Memory B cell (primary cell): Measurements from ENCODE around the gene WDR36.

Experiments
- ATAC-seq: fragments of 150-1000 bp; cut with Tn5 transposase; 2 replicates; pipeline ENCODE4 v1.10.0; 2021; ENCODE audit warnings: low read depth, mild to moderate bottlenecking, moderate library complexity
- DNase-seq, 2 donors: peaks; one replicate each; pipeline ENCODE4 v3.0.0; 2022; ENCODE audit warnings: low spot score in 2 of 2
- H3K27ac Mint-ChIP-seq: one replicate; pipeline ENCODE4 v1.8.0; 2022; ENCODE audit warnings: mild to moderate bottlenecking, moderate library complexity, mixed read lengths
- H3K27me3 Mint-ChIP-seq: one replicate; pipeline ENCODE4 v1.8.0; 2022; ENCODE audit warnings: mixed read lengths
- H3K36me3 Mint-ChIP-seq: one replicate; pipeline ENCODE4 v1.8.0; 2022; ENCODE audit warnings: mild to moderate bottlenecking, mixed read lengths
- H3K4me1 Mint-ChIP-seq: one replicate; pipeline ENCODE4 v1.8.0; 2022; ENCODE audit warnings: mixed read lengths
- H3K4me3 Mint-ChIP-seq: one replicate; pipeline ENCODE4 v1.8.0; 2022; ENCODE audit warnings: mild to moderate bottlenecking, moderate library complexity, mixed read lengths
- H3K9me3 Mint-ChIP-seq: one replicate; pipeline ENCODE4 v1.8.0; 2022; ENCODE audit warnings: mixed read lengths

The WDR36 gene

DNA sequence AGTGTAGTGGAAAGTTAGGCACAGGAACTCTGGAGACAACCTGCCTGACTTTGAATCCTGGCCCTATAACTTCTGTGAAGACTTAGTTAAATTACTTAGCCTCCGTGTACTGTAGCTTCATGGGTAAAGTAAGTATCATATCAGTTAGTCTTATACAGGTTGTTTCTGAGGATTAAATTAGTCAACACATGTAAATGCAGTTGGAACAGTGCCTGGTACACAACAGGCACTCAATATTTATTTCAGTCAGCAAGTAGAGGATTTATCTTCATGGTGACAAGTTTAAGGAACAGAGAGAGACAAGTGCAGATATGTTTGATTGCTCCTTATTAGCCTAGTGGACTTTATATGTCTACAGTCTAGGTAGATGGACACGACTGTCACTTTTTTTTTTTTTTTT lies 17.9 kb upstream of the WDR36 start:
- Mint-ChIP-seq H3K36me3 (no peaks in the 10 kb centered on the region), H3K9me3 (no peaks in the 10 kb centered on the region), H3K4me3 (no peak overlapping the region), H3K4me1 (peaks cover 6% of the 10 kb centered on the region), H3K27ac (no peak overlapping the region), H3K27me3 (peaks cover 32% of the 10 kb centered on the region)
- DNase-seq (no peak), ATAC-seq (no peak)

DNA sequence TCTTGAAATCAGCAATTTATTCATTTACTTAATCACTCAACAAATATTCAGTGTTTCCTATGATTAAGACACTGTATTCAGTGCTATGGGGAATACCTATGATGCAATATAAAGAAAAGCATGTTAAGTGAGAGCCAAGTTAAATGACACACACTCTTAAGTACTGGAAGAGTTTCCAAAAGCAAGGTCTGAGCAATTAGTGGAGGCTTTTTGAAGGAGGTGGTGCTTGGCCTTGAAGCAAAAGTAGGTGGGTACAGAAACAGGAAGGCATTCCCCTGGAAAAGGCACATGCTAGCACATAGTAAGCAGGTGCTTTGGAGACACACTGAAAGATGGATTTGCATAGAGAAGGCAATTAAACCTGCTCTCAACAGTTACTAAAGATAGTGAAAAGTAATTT lies 16.6 kb upstream of the WDR36 start:
- Mint-ChIP-seq H3K9me3 (no peaks in the 10 kb centered on the region), H3K4me1 (peaks cover 6% of the 10 kb centered on the region), H3K27ac (no peak overlapping the region), H3K27me3 (peaks cover 32% of the 10 kb centered on the region), H3K36me3 (no peaks in the 10 kb centered on the region), H3K4me3 (no peak overlapping the region)
- ATAC-seq (no peak), DNase-seq (no peak)

DNA sequence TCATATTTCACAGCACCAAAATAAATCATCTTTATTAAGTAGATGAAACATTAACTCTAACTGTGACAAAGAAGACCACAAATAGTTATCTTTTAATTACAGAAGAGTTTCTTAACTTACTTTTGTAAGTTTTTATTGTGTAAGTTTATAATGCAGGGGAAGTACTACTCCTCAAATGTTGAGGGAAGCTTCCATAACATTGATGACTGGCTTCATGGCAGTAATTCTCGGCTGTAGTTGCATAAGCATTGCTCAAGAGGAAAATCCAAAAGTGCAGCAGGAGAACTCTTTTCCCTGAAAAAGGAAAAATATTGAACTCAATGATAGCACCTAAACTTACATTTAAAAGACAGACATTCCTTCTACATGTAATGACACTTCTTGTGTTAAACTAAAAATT lies 16.1 kb upstream of the WDR36 start:
- peaks cover 31% of the 10 kb centered on the region for H3K27me3 Mint-ChIP-seq
- no peaks in the 10 kb centered on the region for H3K36me3 Mint-ChIP-seq
- ATAC-seq (no peak), DNase-seq (no peak)
- peaks cover 6% of the 10 kb centered on the region for H3K4me1 Mint-ChIP-seq
- H3K9me3 Mint-ChIP-seq = no peaks in the 10 kb centered on the region
- no peak overlapping the region for H3K27ac Mint-ChIP-seq
- no peak overlapping the region for H3K4me3 Mint-ChIP-seq

DNA sequence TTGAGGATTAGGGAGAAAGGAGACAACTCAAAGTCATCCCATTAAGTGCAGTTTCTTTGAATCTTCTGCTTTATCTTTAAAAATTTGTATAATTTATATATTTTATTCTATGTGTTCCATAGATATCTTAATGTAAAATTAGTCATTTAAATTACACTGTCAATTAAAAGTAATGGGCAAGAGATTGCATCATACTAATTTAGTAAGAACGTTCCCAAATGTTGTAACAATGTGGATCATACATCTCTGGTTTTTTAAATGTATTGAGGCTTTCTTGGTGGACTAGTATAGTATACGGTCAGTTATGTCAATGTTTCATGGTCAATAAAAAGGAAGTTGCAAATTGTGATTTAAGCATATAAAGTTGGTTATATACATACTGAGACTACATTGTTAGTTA lies 14.5 kb upstream of the WDR36 start:
- Mint-ChIP-seq H3K27me3 (peaks cover 29% of the 10 kb centered on the region), H3K36me3 (no peaks in the 10 kb centered on the region), H3K27ac (no peak overlapping the region), H3K4me1 (peaks cover 6% of the 10 kb centered on the region), H3K9me3 (peaks cover under 1% of the 10 kb centered on the region), H3K4me3 (no peak overlapping the region)
- no peak for DNase-seq
- no peak for ATAC-seq

DNA sequence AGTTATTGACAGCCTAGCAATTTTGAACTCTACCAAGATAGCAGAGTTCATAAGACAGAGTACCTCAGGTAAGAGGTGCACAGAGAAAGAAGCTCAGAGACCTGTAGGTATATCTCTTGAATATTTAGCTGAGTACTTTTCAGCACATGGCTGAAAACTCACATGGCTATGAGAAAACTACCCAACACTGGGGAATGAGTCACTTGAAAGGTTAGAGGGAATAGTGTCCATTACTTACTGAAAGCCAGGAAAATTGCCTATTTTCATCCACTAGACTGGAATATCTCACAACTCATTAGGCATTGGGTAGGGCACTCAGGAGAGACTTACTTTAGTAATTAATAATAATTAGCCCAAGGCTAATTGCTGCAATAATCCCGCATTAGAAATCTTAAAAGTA lies 12.3 kb upstream of the WDR36 start:
- no peaks in the 10 kb centered on the region for H3K4me1 Mint-ChIP-seq
- H3K4me3 Mint-ChIP-seq = no peak overlapping the region
- no peak overlapping the region for H3K27ac Mint-ChIP-seq
- peaks cover 21% of the 10 kb centered on the region for H3K27me3 Mint-ChIP-seq
- no peaks in the 10 kb centered on the region for H3K36me3 Mint-ChIP-seq
- DNase-seq (no peak), ATAC-seq (no peak)
- peaks cover 1% of the 10 kb centered on the region for H3K9me3 Mint-ChIP-seq

DNA sequence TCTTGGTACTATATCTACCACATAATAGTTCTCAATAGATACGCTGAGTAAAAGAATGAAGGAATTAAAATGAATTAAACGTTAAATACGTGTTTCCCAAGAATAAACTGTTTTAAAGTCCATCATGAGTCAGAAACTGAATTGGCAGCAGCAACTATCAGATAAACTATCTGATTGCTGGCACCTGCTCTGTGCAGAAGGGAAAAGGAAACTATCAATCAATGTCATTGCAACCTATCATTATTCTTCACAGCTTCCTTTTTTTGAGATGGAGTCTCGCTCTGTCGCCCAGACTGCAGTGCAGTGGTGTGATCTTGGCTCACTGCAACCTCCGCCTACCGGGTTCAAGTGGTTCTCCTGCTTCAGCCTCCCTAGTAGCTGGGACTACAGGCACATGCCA lies 8.8 kb upstream of the WDR36 start:
- Mint-ChIP-seq H3K4me3 (no peak overlapping the region), H3K4me1 (no peaks in the 10 kb centered on the region), H3K36me3 (no peaks in the 10 kb centered on the region), H3K9me3 (peaks cover 1% of the 10 kb centered on the region), H3K27ac (no peak overlapping the region), H3K27me3 (peaks cover 11% of the 10 kb centered on the region)
- ATAC-seq = peak; percentile 64
- DNase-seq = no peak

DNA sequence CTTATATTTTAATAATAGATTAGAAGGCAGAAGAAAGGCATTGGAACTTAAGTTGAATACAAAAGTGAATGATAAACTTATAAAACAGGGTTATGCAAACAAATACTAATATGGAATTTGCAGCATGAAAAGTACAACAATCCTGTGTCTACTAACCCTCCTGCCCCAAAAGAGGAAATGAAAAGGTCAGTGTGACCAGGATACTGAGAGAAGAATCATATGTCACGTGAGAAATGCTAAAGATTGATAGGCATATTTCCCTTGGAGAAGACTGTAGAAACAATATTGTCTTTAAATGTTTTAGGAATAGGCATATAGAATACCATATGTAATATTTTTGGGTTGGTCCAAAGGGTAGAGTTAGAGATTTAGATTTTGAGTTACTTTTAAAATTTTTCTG lies 3.8 kb downstream of the WDR36 start:
- Mint-ChIP-seq H3K4me3 (no peak overlapping the region), H3K9me3 (no peaks in the 10 kb centered on the region), H3K36me3 (peaks cover 14% of the 10 kb centered on the region), H3K4me1 (peaks cover 23% of the 10 kb centered on the region), H3K27ac (no peak overlapping the region), H3K27me3 (no peaks in the 10 kb centered on the region)
- DNase-seq (no peak), ATAC-seq (no peak)

DNA sequence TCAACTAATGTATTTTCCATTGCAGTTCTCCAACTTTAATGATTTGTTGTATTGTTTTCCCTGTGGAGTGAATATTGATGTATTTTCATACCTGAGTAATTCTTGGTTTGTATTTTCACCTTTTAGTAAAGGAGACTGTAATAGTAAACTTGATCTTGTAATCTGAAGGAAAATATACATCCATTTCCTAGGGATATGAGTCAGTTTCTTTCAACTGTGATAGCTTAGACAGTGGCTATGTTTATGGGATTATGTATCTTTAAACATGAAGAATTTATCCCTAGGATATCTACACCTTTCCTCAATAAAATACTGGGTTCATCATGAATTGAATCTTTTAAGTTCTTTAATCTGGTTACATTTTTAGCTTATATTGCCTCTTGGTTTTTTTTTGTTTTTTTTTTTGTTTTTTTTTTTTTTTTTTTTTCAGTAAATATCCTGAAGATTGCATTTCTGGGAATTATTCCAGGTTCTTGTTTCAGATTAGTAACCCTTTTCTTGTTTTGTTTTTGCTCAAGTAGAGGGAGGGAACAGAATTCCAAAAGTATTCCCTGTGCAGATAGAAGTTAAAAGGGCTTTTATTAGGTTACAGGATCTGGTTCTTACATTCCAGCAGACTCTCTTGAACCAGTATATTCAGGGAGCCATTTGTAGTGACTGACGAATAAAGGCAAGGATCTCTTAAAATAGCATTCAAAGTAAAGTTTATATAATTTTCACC lies 7.1 kb downstream of the WDR36 start:
- DNase-seq = no peak
- no peak for ATAC-seq
- no peaks in the 10 kb centered on the region for H3K9me3 Mint-ChIP-seq
- H3K4me3 Mint-ChIP-seq = no peak overlapping the region
- H3K27ac Mint-ChIP-seq = no peak overlapping the region
- H3K4me1 Mint-ChIP-seq = peaks cover 8% of the 10 kb centered on the region
- H3K27me3 Mint-ChIP-seq = no peaks in the 10 kb centered on the region
- H3K36me3 Mint-ChIP-seq = peaks cover 22% of the 10 kb centered on the region

DNA sequence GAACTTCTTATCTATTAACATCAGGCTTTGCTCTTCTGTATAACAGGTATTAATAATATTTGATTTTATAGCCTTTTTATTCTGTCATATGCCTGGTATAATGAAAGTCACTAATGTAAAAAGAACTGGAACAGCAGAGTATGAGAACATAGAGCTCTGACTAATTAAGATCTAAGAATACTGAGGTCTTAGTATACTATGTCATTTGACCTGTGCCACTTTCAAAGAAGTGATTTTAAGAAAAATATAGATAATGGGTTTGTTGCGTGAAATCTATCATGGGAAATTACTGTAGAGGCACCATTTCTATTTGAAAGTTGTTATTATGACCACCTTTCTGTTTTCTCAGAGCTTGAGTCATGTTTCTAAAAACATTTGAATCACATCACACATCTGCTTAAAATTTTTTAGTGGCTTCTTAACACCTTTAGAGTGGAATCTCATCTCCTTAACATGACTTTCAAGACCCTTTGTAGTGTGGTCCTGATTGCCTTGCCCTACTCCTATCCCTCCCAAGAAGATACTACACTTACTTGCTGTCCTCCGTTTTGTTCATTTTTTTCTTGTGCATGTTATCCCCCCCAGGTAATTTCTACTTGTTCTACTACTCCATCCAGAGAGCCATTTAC lies 14.3 kb downstream of the WDR36 start:
- Mint-ChIP-seq H3K36me3 (peaks cover 28% of the 10 kb centered on the region), H3K4me1 (no peaks in the 10 kb centered on the region), H3K9me3 (no peaks in the 10 kb centered on the region), H3K27me3 (no peaks in the 10 kb centered on the region), H3K4me3 (no peak overlapping the region), H3K27ac (no peak overlapping the region)
- no peak for ATAC-seq
- DNase-seq = no peak

DNA sequence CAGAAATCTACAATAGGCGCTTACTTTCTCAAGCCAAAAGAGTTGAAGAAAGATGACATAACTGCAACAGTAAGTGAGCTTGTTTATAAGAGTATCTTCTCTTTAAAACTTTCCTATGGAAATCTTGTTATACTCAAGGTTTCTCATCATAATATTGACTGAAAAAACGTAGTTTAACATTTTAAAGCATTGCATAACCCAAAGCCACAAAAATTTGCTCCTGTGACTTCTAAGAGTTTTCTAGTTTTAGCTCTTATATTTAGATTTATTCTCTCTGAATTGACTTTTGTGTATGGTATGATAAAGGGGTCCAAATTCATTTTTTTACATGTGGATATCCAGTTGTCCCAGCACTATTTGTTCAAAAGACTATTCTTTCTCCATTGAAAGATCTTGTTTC lies 15.2 kb downstream of the WDR36 start:
- Mint-ChIP-seq H3K27ac (no peak overlapping the region), H3K4me1 (no peaks in the 10 kb centered on the region), H3K4me3 (no peak overlapping the region), H3K9me3 (no peaks in the 10 kb centered on the region), H3K27me3 (no peaks in the 10 kb centered on the region), H3K36me3 (peaks cover 33% of the 10 kb centered on the region)
- no peak for DNase-seq
- no peak for ATAC-seq

DNA sequence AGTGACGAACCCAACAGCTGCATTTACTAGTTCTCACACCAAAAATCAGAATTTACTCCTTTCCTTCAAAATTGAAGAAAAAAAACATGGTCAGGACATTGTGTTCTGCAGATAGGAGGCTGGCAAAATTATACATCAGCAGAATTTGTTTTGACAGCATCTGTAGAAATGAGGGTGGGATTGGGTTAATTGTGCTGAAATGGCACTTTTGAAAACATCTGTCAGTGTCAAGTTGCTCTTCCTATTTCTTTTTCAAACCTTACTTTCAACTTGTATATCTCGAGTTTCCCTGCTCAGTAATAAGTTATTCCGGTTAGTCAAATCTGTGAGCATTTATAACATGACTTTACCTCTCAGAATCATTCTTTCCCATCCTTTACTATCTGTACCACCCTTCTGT lies 19.8 kb downstream of the WDR36 start:
- no peak for ATAC-seq
- DNase-seq = no peak
- Mint-ChIP-seq H3K27ac (peak overlapping the region; percentile 0), H3K9me3 (no peaks in the 10 kb centered on the region), H3K27me3 (no peaks in the 10 kb centered on the region), H3K36me3 (peaks cover 20% of the 10 kb centered on the region), H3K4me1 (peaks cover under 1% of the 10 kb centered on the region), H3K4me3 (no peak overlapping the region)

DNA sequence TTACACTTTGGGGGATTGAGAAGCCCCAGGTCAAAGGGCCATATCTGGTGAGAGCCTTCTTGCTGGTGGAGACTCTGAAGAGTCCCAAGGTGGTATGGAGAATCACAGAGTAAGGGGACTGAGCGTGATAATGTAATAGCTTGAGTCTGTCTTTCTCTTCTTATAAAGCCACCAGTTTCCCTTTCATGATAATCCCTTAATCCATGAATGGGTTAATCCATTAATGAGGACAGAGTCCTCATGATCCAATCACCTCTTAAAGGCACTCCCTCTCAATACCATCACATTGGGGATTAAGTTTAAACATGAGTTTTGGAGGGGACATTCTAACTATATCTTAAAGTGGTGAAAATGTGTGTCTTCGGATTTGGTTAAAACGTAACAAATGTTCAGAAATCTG lies 21.5 kb downstream of the WDR36 start:
- Mint-ChIP-seq H3K4me1 (peaks cover 8% of the 10 kb centered on the region), H3K36me3 (peaks cover 23% of the 10 kb centered on the region), H3K27me3 (no peaks in the 10 kb centered on the region), H3K4me3 (no peak overlapping the region), H3K9me3 (no peaks in the 10 kb centered on the region), H3K27ac (peak overlapping the region; percentile 35)
- ATAC-seq (no peak), DNase-seq (no peak)

DNA sequence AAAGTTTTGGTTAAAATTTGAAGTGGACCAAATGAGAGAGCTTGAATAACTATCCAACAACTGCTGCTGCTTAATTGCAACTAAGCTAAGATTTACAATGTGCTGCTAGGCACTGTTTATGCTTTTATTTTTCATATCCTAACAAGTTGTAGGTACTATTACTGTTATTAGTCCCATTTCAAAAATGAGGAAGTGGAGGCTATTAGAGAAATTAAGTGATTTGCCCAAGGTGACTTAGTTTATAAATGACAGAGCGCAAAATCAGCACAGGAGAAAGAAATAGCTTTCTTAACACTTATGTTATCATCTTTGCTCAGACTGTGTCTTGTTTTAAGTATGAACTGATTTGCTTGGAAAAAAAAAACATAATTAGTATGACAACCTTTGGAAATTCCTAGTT lies 23.1 kb downstream of the WDR36 start:
- DNase-seq (no peak), ATAC-seq (no peak)
- peak overlapping the region; percentile 62 for H3K27ac Mint-ChIP-seq
- peaks cover 8% of the 10 kb centered on the region for H3K4me1 Mint-ChIP-seq
- no peaks in the 10 kb centered on the region for H3K9me3 Mint-ChIP-seq
- no peak overlapping the region for H3K4me3 Mint-ChIP-seq
- peaks cover 28% of the 10 kb centered on the region for H3K36me3 Mint-ChIP-seq
- H3K27me3 Mint-ChIP-seq = no peaks in the 10 kb centered on the region

DNA sequence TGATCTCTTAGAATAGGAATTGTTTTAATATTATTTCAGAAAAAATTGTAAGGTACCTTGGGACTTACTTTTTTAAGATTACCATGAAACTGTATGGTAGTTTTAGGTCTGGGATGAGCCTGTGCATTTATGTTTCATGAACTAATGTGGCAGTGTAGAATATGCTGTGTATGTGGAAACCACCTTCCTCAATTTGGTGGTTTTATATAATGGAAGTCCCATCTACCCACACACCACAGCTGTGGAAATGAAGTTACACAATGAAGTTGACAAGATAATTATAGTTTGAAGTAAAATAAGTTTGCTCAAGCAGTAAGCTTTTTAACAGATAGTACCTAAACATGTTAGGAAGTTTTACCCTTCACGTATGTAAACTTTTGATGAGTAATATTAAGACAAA lies 24.4 kb downstream of the WDR36 start:
- DNase-seq (no peak), ATAC-seq (no peak)
- no peaks in the 10 kb centered on the region for H3K9me3 Mint-ChIP-seq
- peaks cover 30% of the 10 kb centered on the region for H3K36me3 Mint-ChIP-seq
- no peaks in the 10 kb centered on the region for H3K27me3 Mint-ChIP-seq
- no peak overlapping the region for H3K4me3 Mint-ChIP-seq
- H3K4me1 Mint-ChIP-seq = peaks cover 8% of the 10 kb centered on the region
- no peak overlapping the region for H3K27ac Mint-ChIP-seq

DNA sequence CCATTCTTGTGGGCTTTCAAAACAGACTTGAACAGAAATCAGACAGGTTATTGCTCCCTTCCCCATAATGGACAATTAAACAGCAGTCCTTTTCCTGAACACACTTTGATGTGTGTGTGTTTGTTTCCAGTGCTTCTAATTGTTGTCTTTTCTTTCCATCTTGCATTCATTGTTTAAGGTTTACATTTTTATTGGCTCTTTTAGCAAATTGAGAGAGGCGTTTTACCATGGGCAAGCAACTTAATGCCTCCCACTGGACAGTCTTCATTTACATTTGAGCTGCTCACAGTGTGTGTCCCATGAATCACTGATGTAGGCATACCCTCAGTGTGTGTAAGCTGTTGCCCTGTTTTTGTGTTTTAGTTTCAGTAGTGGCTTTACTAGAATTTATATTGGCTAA lies 25.0 kb downstream of the WDR36 start:
- Mint-ChIP-seq H3K27ac (no peak overlapping the region), H3K27me3 (no peaks in the 10 kb centered on the region), H3K36me3 (peaks cover 32% of the 10 kb centered on the region), H3K4me3 (no peak overlapping the region), H3K9me3 (no peaks in the 10 kb centered on the region), H3K4me1 (peaks cover 8% of the 10 kb centered on the region)
- DNase-seq (no peak), ATAC-seq (no peak)
